Gastrocnemius medialis (tissue), 4 donors: ENCODE data around the gene TMEM176B. TPM values are rescaled to one million over a fixed set of nuclear protein-coding genes. Genes with fewer than 3 reads are reported as not detected.

Source experiments
- ATAC-seq, 2 donors: fragments of 150-250 bp; one replicate each; pipeline ENCODE4 v1.9.1; 2016
- DNase-seq, 2 donors: peaks; one replicate each; pipeline ENCODE4 v3.0.0-alpha.2; 2019
- H3K27ac ChIP-seq, 4 donors: fragments of 200-600 bp; sonication (generic); 1 replicate in 1 of 4; 2 replicates in 3 of 4; pipeline ENCODE4 v1.5.1; 2016 to 2018; ENCODE audit warnings: mild to moderate bottlenecking in 2 of 4, moderate library complexity in 1 of 4
- H3K27me3 ChIP-seq, 3 donors: fragments of 200-600 bp; sonication (generic) in 2 of 3; 1 replicate in 1 of 3; 2 replicates in 2 of 3; pipeline versions ENCODE4 v1.5.1 to v1.6.0; 2016 to 2019; ENCODE audit warnings: mild to moderate bottlenecking in 1 of 3, moderate library complexity in 1 of 3
- H3K36me3 ChIP-seq, 2 donors: fragments of 200-600 bp; sonication (generic) in 1 of 2; one replicate each; pipeline ENCODE4 v1.5.1; 2017 to 2018
- H3K4me1 ChIP-seq, 2 donors: fragments of 200-600 bp; sonication (generic) in 1 of 2; one replicate each; pipeline ENCODE4 v1.5.1; 2016 to 2017; ENCODE audit warnings: mild to moderate bottlenecking in 2 of 2
- H3K4me3 ChIP-seq, 4 donors: fragments of 200-600 bp; sonication (generic) in 3 of 4; 1 replicate in 1 of 4; 2 replicates in 3 of 4; pipeline ENCODE4 v1.5.1; 2016 to 2019; ENCODE audit warnings: mild to moderate bottlenecking in 2 of 4
- H3K9me3 ChIP-seq, 3 donors: fragments of 200-600 bp; sonication (generic) in 2 of 3; 1 replicate in 1 of 3; 2 replicates in 2 of 3; pipeline ENCODE4 v1.5.1; 2016 to 2019
- CTCF ChIP-seq, 5 experiments: fragments of 450-650 bp in 3 of 5; fragments of 200-600 bp in 2 of 5; sonication (generic) in 2 of 5; IDR thresholded peaks in 4 of 5; conservative IDR thresholded peaks in 1 of 5; 1 replicate in 4 of 5; 2 replicates in 1 of 5; pipeline ENCODE4 v1.5.1; 2016 to 2019; ENCODE audit warnings: antibody characterized with exemption in 5 of 5, mild to moderate bottlenecking in 3 of 5, moderate library complexity in 3 of 5
- POLR2A ChIP-seq, 2 donors: fragments of 450-650 bp; IDR thresholded peaks; one replicate each; pipeline ENCODE4 v1.6.1; 2017; ENCODE audit warnings: antibody characterized with exemption in 2 of 2, mild to moderate bottlenecking in 2 of 2, moderate library complexity in 2 of 2
- in situ Hi-C, 4 donors: fragments of 200-750 bp; cut with MboI; loops; one replicate each; pipeline versions ENCODE4 v1.15.0 to v1.8.0; 2017; ENCODE audit warnings: low sequenced_read_pairs in 4 of 4
- intact Hi-C: fragments of 100-400 bp; cut with DNase I; formaldehyde crosslinking; loops from one replicate; pipeline ENCODE4 v1.15.1; 2023; ENCODE audit warnings: low total_unique reads
- total RNA-seq, 4 donors: library from RNA; depleted of rRNA; stranded (reverse); fragments of >200 nt; gene quantifications; one replicate each; pipeline versions ENCODE4 v1.1.0 to v1.2.3, GENCODE V29; 2016

TMEM176B gene
- total RNA-seq, 4 donors from 2014 or later, result 5.8 to 9.6 (median 7.6) TPM

DNA sequence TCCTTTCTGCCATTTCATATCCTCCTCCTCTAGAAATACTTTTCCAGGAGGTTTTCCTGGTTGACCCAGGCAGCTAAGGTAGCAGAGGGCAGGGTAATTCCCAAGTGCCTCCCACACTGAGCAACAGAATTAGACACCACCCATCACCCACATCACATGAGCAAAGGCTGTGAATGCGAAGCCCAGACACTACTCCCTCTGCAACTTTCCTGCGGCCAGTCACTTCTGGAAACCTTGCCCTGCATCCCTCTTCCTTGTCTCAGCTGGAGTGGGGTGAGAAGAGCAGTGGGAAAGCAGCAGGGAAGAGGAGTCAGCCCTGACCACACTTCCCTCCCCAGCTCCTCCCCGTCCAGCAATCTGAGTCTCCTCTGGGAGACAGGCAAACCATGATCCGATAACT is 15.2 kb downstream of the TMEM176B start:
- H3K9me3 ChIP-seq, result no peaks in the 10 kb centered on the region
- no peaks in the 10 kb centered on the region for H3K27me3 ChIP-seq
- H3K4me3 ChIP-seq, result no peak overlapping the region
- DNase-seq (no peak), ATAC-seq (no peak)
- peaks cover 4 to 14% of the 10 kb centered on the region in 2 donors for H3K4me1 ChIP-seq
- peak overlapping the region in 1 of 4 donors; percentile 15 for H3K27ac ChIP-seq
- TF ChIP-seq POLR2A (IDR thresholded peaks at IDR 0.05) (no peak), CTCF (IDR thresholded peaks at IDR 0.05 in 4 of 5, conservative IDR thresholded peaks at IDR 0.05 in 1 of 5) (no peak)
- intact Hi-C loops, result no loop called here
- in situ Hi-C loops, result loop anchor here in 3 of 4 donors (5.0 to 25.0 kb wide), 2 partner anchors 92 to 202 kb away; partner anchors contain the start of genes KCNH2 (in 3 of the 3) and NOS3 (in 3 of the 3)
- no peaks in the 10 kb centered on the region for H3K36me3 ChIP-seq

- Histone ChIP-seq H3K27me3 (no peaks in the 10 kb centered on the region), H3K36me3 (no peaks in the 10 kb centered on the region), H3K4me1 (peaks cover 4 to 14% of the 10 kb centered on the region in 2 donors), H3K4me3 (no peak overlapping the region), H3K9me3 (no peaks in the 10 kb centered on the region), H3K27ac (no peak overlapping the region)
- intact Hi-C loops, result no loop called here
- no peak for DNase-seq
- TF ChIP-seq POLR2A (IDR thresholded peaks at IDR 0.05) (no peak), CTCF (IDR thresholded peaks at IDR 0.05 in 4 of 5, conservative IDR thresholded peaks at IDR 0.05 in 1 of 5) (no peak)
- no peak for ATAC-seq
- in situ Hi-C loops, result loop anchor here in 3 of 4 donors (5.0 to 25.0 kb wide), 2 partner anchors 93 to 203 kb away; partner anchors contain the start of genes KCNH2 (in 3 of the 3) and NOS3 (in 3 of the 3)
Measured at GRCh38 chr7:150784120-150784736, 15.9 kb downstream of the TMEM176B start.

DNA sequence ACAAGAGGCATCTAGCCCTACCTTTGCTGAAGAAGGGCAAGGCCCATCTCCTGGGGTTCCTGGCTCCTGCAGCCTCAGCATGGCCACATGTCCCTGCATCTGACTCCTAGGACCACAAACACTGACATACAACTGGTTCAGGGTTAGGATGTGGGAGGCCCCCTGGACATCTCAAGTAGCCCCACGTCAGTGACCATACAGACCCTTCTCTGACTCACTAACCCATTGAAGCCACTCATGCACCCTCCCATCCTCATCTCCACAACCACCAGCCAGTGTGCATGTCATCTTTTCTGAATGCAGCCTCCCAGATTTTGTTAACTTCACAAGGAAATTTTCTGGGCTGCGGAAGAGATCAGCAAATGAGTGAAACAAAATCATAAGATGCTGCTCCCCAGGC is 18.2 kb downstream of the TMEM176B start:
- no peaks in the 10 kb centered on the region for H3K4me1 ChIP-seq
- H3K4me3 ChIP-seq, result no peak overlapping the region
- in situ Hi-C loops, result loop anchor here in 3 of 4 donors (5.0 to 25.0 kb wide), 2 partner anchors 95 to 205 kb away; partner anchors contain the start of genes KCNH2 (in 3 of the 3) and NOS3 (in 3 of the 3)
- intact Hi-C loops, result no loop called here
- ATAC-seq (no peak), DNase-seq (no peak)
- TF ChIP-seq CTCF (IDR thresholded peaks at IDR 0.05 in 4 of 5, conservative IDR thresholded peaks at IDR 0.05 in 1 of 5) (no peak), POLR2A (IDR thresholded peaks at IDR 0.05) (no peak)
- H3K36me3 ChIP-seq, result no peaks in the 10 kb centered on the region
- no peaks in the 10 kb centered on the region for H3K27me3 ChIP-seq
- H3K9me3 ChIP-seq, result no peaks in the 10 kb centered on the region
- no peak overlapping the region for H3K27ac ChIP-seq

DNA sequence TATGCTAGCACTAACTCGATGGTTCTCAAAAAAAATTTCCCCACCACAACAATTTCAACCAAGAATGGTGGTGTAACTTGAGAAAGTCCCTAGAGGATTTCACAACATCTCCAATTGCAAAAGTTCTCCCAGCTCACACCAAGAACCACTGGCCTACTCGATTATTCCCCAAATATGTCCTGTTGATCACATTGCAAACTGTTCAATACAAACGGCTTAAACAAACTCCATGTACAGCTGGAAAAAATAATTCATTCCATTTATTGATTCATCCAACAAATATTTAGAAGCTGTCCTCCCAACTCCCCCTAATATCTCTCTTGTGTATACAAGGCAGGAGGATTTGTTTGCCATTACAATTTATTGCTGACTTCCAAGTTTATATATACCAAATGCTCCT is 19.1 kb downstream of the TMEM176B start:
- TF ChIP-seq CTCF (IDR thresholded peaks at IDR 0.05 in 4 of 5, conservative IDR thresholded peaks at IDR 0.05 in 1 of 5) (no peak), POLR2A (IDR thresholded peaks at IDR 0.05) (no peak)
- no peaks in the 10 kb centered on the region for H3K4me1 ChIP-seq
- H3K4me3 ChIP-seq, result no peak overlapping the region
- no peaks in the 10 kb centered on the region for H3K36me3 ChIP-seq
- no peaks in the 10 kb centered on the region for H3K9me3 ChIP-seq
- in situ Hi-C loops, result loop anchor here in 3 of 4 donors (5.0 to 25.0 kb wide), 2 partner anchors 96 to 206 kb away; partner anchors contain the start of genes KCNH2 (in 3 of the 3) and NOS3 (in 3 of the 3)
- H3K27me3 ChIP-seq, result no peaks in the 10 kb centered on the region
- DNase-seq, result no peak
- peak in 1 of 2 donors; percentile 54 for ATAC-seq
- intact Hi-C loops, result no loop called here
- no peak overlapping the region for H3K27ac ChIP-seq
